ENCODE results near the gene MGST1. TPM values are rescaled to one million over a fixed set of nuclear protein-coding genes. Genes with fewer than 3 reads are reported as not detected.
"Not testable (repeated sequence)": the region's sequence is repeated elsewhere in the genome, so short reads cannot be mapped to it uniquely, and the experiment has no call there.

Gene MGST1
- total and polyA plus RNA-seq, 2 experiments from 2014 or later = 297 to 1,400 TPM

DNA sequence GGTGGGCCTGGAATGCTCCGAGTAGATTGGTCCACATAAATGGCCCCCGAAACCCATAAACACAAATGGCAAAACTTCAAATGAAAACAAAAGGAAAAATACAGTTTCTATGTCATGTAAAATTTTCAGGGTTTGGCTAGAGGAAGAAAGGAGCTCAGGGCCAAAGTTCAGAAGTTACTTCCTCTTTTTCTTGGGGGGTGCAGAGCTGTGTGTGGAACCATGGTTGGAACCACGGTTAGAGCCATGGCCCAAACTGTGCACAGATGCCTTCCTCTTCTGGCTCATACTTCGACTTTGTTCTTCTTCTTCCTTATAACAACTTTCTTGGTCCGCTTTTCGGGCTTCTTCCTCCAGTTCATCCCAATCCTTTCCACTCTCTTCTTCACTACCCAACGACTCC, 51.7 kb downstream of the MGST1 start (continued):
- TF ChIP-seq, protein P1, sequence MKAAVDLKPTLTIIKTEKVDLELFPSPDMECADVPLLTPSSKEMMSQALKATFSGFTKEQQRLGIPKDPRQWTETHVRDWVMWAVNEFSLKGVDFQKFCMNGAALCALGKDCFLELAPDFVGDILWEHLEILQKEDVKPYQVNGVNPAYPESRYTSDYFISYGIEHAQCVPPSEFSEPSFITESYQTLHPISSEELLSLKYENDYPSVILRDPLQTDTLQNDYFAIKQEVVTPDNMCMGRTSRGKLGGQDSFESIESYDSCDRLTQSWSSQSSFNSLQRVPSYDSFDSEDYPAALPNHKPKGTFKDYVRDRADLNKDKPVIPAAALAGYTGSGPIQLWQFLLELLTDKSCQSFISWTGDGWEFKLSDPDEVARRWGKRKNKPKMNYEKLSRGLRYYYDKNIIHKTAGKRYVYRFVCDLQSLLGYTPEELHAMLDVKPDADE (IDR thresholded peaks at IDR 0.05) = no peak
- TF ChIP-seq JUNB (IDR thresholded peaks at IDR 0.05; ENCODE audit: unreplicated experiment) = no peak

DNA sequence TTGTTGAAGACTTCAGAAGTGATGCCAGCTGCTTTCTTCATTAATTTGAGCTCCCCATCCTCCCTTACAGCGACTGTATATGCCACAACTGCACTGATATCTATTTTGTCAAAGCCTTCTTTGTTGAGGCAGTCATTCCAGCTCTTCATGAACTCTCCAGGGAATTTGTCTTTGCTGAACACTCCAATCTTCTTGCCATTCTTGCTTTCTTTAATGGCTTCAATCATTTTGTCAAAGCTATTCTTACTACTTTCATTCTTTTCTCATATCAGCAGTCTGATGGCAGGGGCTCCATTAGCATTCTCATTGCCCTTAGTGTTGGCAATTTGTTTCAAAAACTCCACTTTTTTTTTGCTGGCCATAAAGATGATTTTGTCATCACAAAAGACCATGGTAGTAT, 54.4 kb downstream of the MGST1 start:
- ATAC-seq; H3K4me3 Mint-ChIP-seq; H3K9me2 ChIP-seq (ENCODE audit: insufficient read depth); H3K9me3 Mint-ChIP-seq; H3K27me3 Mint-ChIP-seq (ENCODE audit: insufficient read depth, low read depth, poor library complexity); H2AFZ ChIP-seq; H3K79me2 ChIP-seq (replicated peaks; ENCODE audit: insufficient read depth); H3K27ac Mint-ChIP-seq; DNase-seq (ENCODE audit: low spot score); H3K4me2 ChIP-seq; H4K20me1 ChIP-seq (replicated peaks; ENCODE audit: insufficient read depth); H3K27ac ChIP-seq (ENCODE audit: low read depth); H3F3A ChIP-seq (replicated peaks; ENCODE audit: low read depth); H3K4me1 ChIP-seq (ENCODE audit: insufficient read depth); H3K4me3 ChIP-seq; H3K4me1 Mint-ChIP-seq; H3K36me3 ChIP-seq (ENCODE audit: insufficient read depth); H3K27me3 ChIP-seq (ENCODE audit: insufficient read depth): not testable (repeated sequence)
- peaks cover 14% of the 10 kb centered on the region; the same call in 2 of the 3 replicates for H3K36me3 Mint-ChIP-seq (ENCODE audit: low read depth)

DNA sequence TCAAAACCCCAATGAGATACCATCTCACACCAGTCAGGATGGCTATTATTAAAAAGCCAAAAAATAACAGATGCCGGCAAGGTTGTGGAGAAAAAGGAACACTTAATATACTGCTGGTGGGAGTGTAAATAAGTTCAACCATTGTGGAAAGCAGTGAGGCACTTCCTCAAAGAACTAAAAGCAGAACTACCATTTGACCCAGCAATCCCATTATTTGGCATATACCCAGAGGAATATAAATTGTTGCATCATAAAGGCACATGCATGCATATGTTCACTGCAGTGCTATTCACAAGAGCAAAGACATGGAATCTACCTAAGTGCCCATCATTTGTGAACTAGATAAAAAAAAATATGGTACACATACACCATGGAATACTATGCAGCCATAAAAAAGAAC, 59.9 kb downstream of the MGST1 start:
- Histone ChIP-seq H2AFZ (no peak overlapping the region), H3K27me3 (ENCODE audit: insufficient read depth) (no peaks in the 10 kb centered on the region), H3K4me2 (no peak overlapping the region), H3K27ac (ENCODE audit: low read depth) (no peak overlapping the region), H4K20me1 (replicated peaks; ENCODE audit: insufficient read depth) (no peaks in the 10 kb centered on the region), H3K9me2 (ENCODE audit: insufficient read depth) (no peaks in the 10 kb centered on the region), H3K4me3 (no peak overlapping the region), H3K36me3 (ENCODE audit: insufficient read depth) (no peaks in the 10 kb centered on the region), H3K4me1 (ENCODE audit: insufficient read depth) (no peaks in the 10 kb centered on the region), H3F3A (replicated peaks; ENCODE audit: low read depth) (no peaks in the 10 kb centered on the region), H3K79me2 (replicated peaks; ENCODE audit: insufficient read depth) (no peaks in the 10 kb centered on the region)
- Mint-ChIP-seq H3K36me3 (ENCODE audit: low read depth) (peaks cover 3% of the 10 kb centered on the region; the same call in 1 of the 3 replicates), H3K27me3 (ENCODE audit: insufficient read depth, low read depth, poor library complexity) (no peaks in the 10 kb centered on the region), H3K4me1 (no peaks in the 10 kb centered on the region), H3K9me3 (peaks cover 8% of the 10 kb centered on the region; the same call in 2 of the 3 replicates), H3K27ac (no peak overlapping the region), H3K4me3 (no peak overlapping the region)
- ATAC-seq = no peak
- no peak for DNase-seq (ENCODE audit: low spot score)
- TF ChIP-seq CREB1 (CRISPR knock-in tag; IDR thresholded peaks at IDR 0.05; ENCODE audit: low read depth) (no peak), ZNF331 (CRISPR knock-in tag; IDR thresholded peaks at IDR 0.05; ENCODE audit: low read depth) (no peak), ZNF114 (CRISPR knock-in tag; IDR thresholded peaks at IDR 0.05) (no peak), EZH2phosphoT487 (IDR thresholded peaks at IDR 0.05; ENCODE audit: unreplicated experiment) (no peak), POLR2AphosphoS5 (IDR thresholded peaks at IDR 0.05; ENCODE audit: low read depth) (no peak), EZH2 (IDR thresholded peaks at IDR 0.05; ENCODE audit: low read depth, unreplicated experiment) (no peak), NANOG (IDR thresholded peaks at IDR 0.05; ENCODE audit: borderline replicate concordance) (no peak), STAT1 (IDR thresholded peaks at IDR 0.05; ENCODE audit: unreplicated experiment) (no peak), JUNB (IDR thresholded peaks at IDR 0.05; ENCODE audit: unreplicated experiment) (no peak)
- TF ChIP-seq, protein P1 (IDR thresholded peaks at IDR 0.05) = no peak
- TF ChIP-seq, protein P2, sequence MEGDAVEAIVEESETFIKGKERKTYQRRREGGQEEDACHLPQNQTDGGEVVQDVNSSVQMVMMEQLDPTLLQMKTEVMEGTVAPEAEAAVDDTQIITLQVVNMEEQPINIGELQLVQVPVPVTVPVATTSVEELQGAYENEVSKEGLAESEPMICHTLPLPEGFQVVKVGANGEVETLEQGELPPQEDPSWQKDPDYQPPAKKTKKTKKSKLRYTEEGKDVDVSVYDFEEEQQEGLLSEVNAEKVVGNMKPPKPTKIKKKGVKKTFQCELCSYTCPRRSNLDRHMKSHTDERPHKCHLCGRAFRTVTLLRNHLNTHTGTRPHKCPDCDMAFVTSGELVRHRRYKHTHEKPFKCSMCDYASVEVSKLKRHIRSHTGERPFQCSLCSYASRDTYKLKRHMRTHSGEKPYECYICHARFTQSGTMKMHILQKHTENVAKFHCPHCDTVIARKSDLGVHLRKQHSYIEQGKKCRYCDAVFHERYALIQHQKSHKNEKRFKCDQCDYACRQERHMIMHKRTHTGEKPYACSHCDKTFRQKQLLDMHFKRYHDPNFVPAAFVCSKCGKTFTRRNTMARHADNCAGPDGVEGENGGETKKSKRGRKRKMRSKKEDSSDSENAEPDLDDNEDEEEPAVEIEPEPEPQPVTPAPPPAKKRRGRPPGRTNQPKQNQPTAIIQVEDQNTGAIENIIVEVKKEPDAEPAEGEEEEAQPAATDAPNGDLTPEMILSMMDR (conservative IDR thresholded peaks at IDR 0.05; ENCODE audit: low read depth in 2 of 2) = no peak
